IMR-90 (cell line): ENCODE data around the gene C16orf87. TPM values are rescaled to one million over a fixed set of nuclear protein-coding genes. Genes with fewer than 3 reads are reported as not detected.

Experiments used
- ATAC-seq: fragments of 200-7000 bp; cut with Tn5 transposase; 2 replicates; pipeline ENCODE4 v1.9.1; 2020; ENCODE audit warnings: low read depth, mild to moderate bottlenecking, moderate library complexity
- BruUV-seq: library from RNA; stranded (reverse); fragments of 400-500 nt; replicated peaks from 2 replicates; lab custom pipeline; 2021; lab: Mats Ljungman, UMichigan
- CTCF ChIA-PET: fragments of 300-600 bp; formaldehyde crosslinking; extraction: SDS; loops from one replicate; lab custom pipeline; 2021; ENCODE audit warnings: antibody characterized with exemption; lab: Yijun Ruan, JAX
- POLR2A ChIA-PET: fragments of 300-600 bp; sonication (Branson Sonifier 250); formaldehyde crosslinking; loops from one replicate; lab custom pipeline; 2022; ENCODE audit warnings: antibody characterized with exemption; ENCODE audit not compliant: unreplicated experiment; lab: Charles Lee
- DNase-seq: peaks from one replicate; pipeline ENCODE4 v3.0.0; 2013
- H2AFZ ChIP-seq: replicated peaks from 2 replicates; pipeline ENCODE3; 2013; ENCODE audit warnings: low read length, mild to moderate bottlenecking; ENCODE audit not compliant: poor library complexity
- H2AK5ac ChIP-seq: 2 replicates; pipeline ENCODE4 v1.6.1; 2013; ENCODE audit warnings: low read depth, low read length, inconsistent platforms
- H2AK9ac ChIP-seq: replicated peaks from 2 replicates; pipeline ENCODE3; 2013; ENCODE audit warnings: mild to moderate bottlenecking, low read depth, low read length, moderate library complexity; ENCODE audit not compliant: poor library complexity
- H2BK120ac ChIP-seq: 2 replicates; pipeline ENCODE4 v1.6.1; 2013; ENCODE audit warnings: low read depth, low read length, inconsistent platforms
- H2BK15ac ChIP-seq: 3 replicates; pipeline ENCODE4 v1.6.1; 2013; ENCODE audit warnings: low read depth, low read length, inconsistent platforms
- H2BK20ac ChIP-seq: 2 replicates; pipeline ENCODE4 v1.6.1; 2013; ENCODE audit warnings: low read depth, mild to moderate bottlenecking, inconsistent platforms, low read length, moderate library complexity
- H2BK5ac ChIP-seq: 2 replicates; pipeline ENCODE4 v1.6.1; 2013; ENCODE audit warnings: mild to moderate bottlenecking, low read depth, low read length, inconsistent platforms; ENCODE audit not compliant: poor library complexity, severe bottlenecking
- H3K14ac ChIP-seq: replicated peaks from 2 replicates; pipeline ENCODE4 v1.6.1; 2013; ENCODE audit warnings: low read depth, low read length, inconsistent platforms
- H3K18ac ChIP-seq: 2 replicates; pipeline ENCODE4 v1.6.1; 2013; ENCODE audit warnings: low read depth, low read length, control low read depth
- H3K23ac ChIP-seq: 2 replicates; pipeline ENCODE4 v1.6.1; 2013; ENCODE audit warnings: low read depth, low read length, inconsistent platforms
- H3K27ac ChIP-seq: 2 replicates; pipeline ENCODE4 v1.5.1; 2013; ENCODE audit warnings: mild to moderate bottlenecking, control low read depth, low read length; ENCODE audit not compliant: insufficient read depth
- H3K27me3 ChIP-seq: 2 replicates; pipeline ENCODE4 v1.6.1; 2013; ENCODE audit warnings: low read length; ENCODE audit not compliant: control insufficient read depth, insufficient read depth
- H3K36me3 ChIP-seq: 2 replicates; pipeline ENCODE4 v1.6.1; 2013; ENCODE audit warnings: low read length, mixed read lengths; ENCODE audit not compliant: control insufficient read depth, insufficient read depth
- H3K4ac ChIP-seq: 2 replicates; pipeline ENCODE4 v1.6.1; 2013; ENCODE audit warnings: low read depth, low read length, inconsistent platforms
- H3K4me1 ChIP-seq: 2 replicates; pipeline ENCODE4 v1.6.1; 2013; ENCODE audit warnings: low read length, mixed read lengths; ENCODE audit not compliant: control insufficient read depth, insufficient read depth
- H3K4me2 ChIP-seq: 2 replicates; pipeline ENCODE4 v1.6.1; 2013; ENCODE audit warnings: low read depth, mild to moderate bottlenecking, control low read depth, low read length, moderate library complexity
- H3K4me3 ChIP-seq: 2 replicates; pipeline ENCODE4 v1.5.1; 2013; ENCODE audit warnings: low read depth, mild to moderate bottlenecking, control low read depth, low read length, moderate library complexity; ENCODE audit not compliant: insufficient read depth
- H3K56ac ChIP-seq: 2 replicates; pipeline ENCODE4 v1.6.1; 2013; ENCODE audit warnings: low read length, inconsistent platforms; ENCODE audit not compliant: insufficient read depth; ENCODE audit errors: extremely low read depth
- H3K79me1 ChIP-seq, 2 experiments: 2 replicates each; pipeline ENCODE4 v1.6.1; 2013; ENCODE audit warnings: low read length in 2 of 2, inconsistent platforms in 1 of 2, low read depth in 1 of 2
- H3K9ac ChIP-seq: 2 replicates; pipeline ENCODE4 v1.6.1; 2013; ENCODE audit warnings: low read depth, low read length, control low read depth
- H3K9me1 ChIP-seq: 2 replicates; pipeline ENCODE4 v1.6.1; 2013; ENCODE audit warnings: low read length, inconsistent platforms; ENCODE audit not compliant: insufficient read depth
- H3K9me3 ChIP-seq: 2 replicates; pipeline ENCODE4 v1.6.1; 2013; ENCODE audit warnings: low read length; ENCODE audit not compliant: control insufficient read depth, insufficient read depth
- H4K20me1 ChIP-seq: 2 replicates; pipeline ENCODE4 v1.6.1; 2013; ENCODE audit warnings: low read length, inconsistent platforms; ENCODE audit not compliant: insufficient read depth
- H4K5ac ChIP-seq: 2 replicates; pipeline ENCODE4 v1.6.1; 2013; ENCODE audit warnings: mild to moderate bottlenecking, low read depth, low read length, control low read depth
- H4K8ac ChIP-seq, 2 experiments: 2 replicates each; pipeline ENCODE4 v1.6.1; 2013; ENCODE audit warnings: low read depth in 2 of 2, low read length in 2 of 2, control low read depth in 1 of 2, inconsistent platforms in 1 of 2
- H4K91ac ChIP-seq: 2 replicates; pipeline ENCODE4 v1.6.1; 2013; ENCODE audit warnings: low read depth, low read length, inconsistent platforms; ENCODE audit not compliant: insufficient read depth
- BHLHE40 ChIP-seq: fragments of 150-350 bp; IDR thresholded peaks from 2 replicates; pipeline ENCODE4 v1.6.1; 2016; ENCODE audit warnings: mild to moderate bottlenecking, low read depth, low read length
- CEBPB ChIP-seq: IDR thresholded peaks from 2 replicates; pipeline ENCODE4 v1.6.1; 2012; ENCODE audit warnings: low read depth, low read length, improper control_type of control experiment
- CHD1 ChIP-seq: IDR thresholded peaks from 2 replicates; pipeline ENCODE4 v1.6.1; 2012; ENCODE audit warnings: low read depth, low read length, improper control_type of control experiment
- FOS ChIP-seq: fragments of 150-350 bp; IDR thresholded peaks from 2 replicates; pipeline ENCODE4 v1.6.1; 2016; ENCODE audit warnings: low read depth, low read length
- MAFK ChIP-seq: IDR thresholded peaks from 2 replicates; pipeline ENCODE4 v1.6.1; 2012; ENCODE audit warnings: low read depth, low read length, improper control_type of control experiment
- NFE2L2 ChIP-seq: fragments of 150-350 bp; IDR thresholded peaks from 2 replicates; pipeline ENCODE4 v1.6.1; 2016; ENCODE audit warnings: low read depth, mild to moderate bottlenecking, low read length
- POLR2A ChIP-seq: IDR thresholded peaks from 2 replicates; pipeline ENCODE4 v1.6.1; 2012; ENCODE audit warnings: mild to moderate bottlenecking, low read depth, low read length
- RAD21 ChIP-seq: IDR thresholded peaks from 2 replicates; pipeline ENCODE4 v1.6.1; 2012; ENCODE audit warnings: low read length, improper control_type of control experiment
- RCOR1 ChIP-seq: IDR thresholded peaks from 2 replicates; pipeline ENCODE4 v1.6.1; 2012; ENCODE audit warnings: mild to moderate bottlenecking, low read length, improper control_type of control experiment; ENCODE audit not compliant: insufficient replicate concordance
- RFX5 ChIP-seq: IDR thresholded peaks from 2 replicates; pipeline ENCODE4 v1.8.0; 2012; ENCODE audit warnings: low read depth, mild to moderate bottlenecking, low read length, moderate library complexity
- SMC3 ChIP-seq: fragments of 150-350 bp; IDR thresholded peaks from 2 replicates; pipeline ENCODE4 v1.6.1; 2016; ENCODE audit warnings: low read depth, mild to moderate bottlenecking, antibody characterized with exemption, low read length, moderate library complexity
- WGBS, 2 experiments: methylation state at CpG; one replicate each; pipeline versions ENCODE4 v1.1.5 to v1.1.7; 2013; ENCODE audit warnings: missing lambda C conversion rate in 2 of 2; ENCODE audit not compliant: insufficient read length in 1 of 2; ENCODE audit errors: extremely low coverage in 2 of 2; 5-methylcytosine and 5-hydroxymethylcytosine counted together
- dilution Hi-C: fragments of 300-500 bp; cut with HindIII; formaldehyde crosslinking; loops from one replicate; pipeline ENCODE4 v1.14.3; 2018; ENCODE audit warnings: low sequenced_read_pairs; ENCODE audit not compliant: unreplicated experiment
- in situ Hi-C: fragments of 300-500 bp; cut with MboI; formaldehyde crosslinking; loops from 3 replicates; pipeline ENCODE4 v1.14.3; 2019; ENCODE audit warnings: low sequenced_read_pairs, inconsistent platforms, mixed read lengths
- intact Hi-C: fragments of 100-400 bp; cut with micrococcal nuclease; formaldehyde crosslinking; loops from 2 replicates; pipeline ENCODE4 v1.10.0; 2022
- polyA plus RNA-seq, 3 experiments: library from polyadenylated mRNA; depleted of rRNA; stranded (reverse); fragments of >200 nt; gene quantifications; 2 replicates each; pipeline ENCODE4 v1.2.3, GENCODE V29; 2012; ENCODE audit warnings: low replicate concordance in 1 of 3
- total RNA-seq: library from RNA; depleted of rRNA; stranded (reverse); fragments of >200 nt; gene quantifications from 2 replicates; pipeline ENCODE4 v1.2.3, GENCODE V29; 2012
- TF ChIP-seq, protein P1 (sequence below): fragments of 150-350 bp; IDR thresholded peaks from 2 replicates; pipeline ENCODE4 v1.6.1; 2017; ENCODE audit warnings: mild to moderate bottlenecking, antibody characterized with exemption, low read length, low read depth

C16orf87 gene
- total and polyA plus RNA-seq, 2 of the 4 experiments (the other 2 are of a cell fraction) = 6.3 to 8.1 TPM

DNA sequence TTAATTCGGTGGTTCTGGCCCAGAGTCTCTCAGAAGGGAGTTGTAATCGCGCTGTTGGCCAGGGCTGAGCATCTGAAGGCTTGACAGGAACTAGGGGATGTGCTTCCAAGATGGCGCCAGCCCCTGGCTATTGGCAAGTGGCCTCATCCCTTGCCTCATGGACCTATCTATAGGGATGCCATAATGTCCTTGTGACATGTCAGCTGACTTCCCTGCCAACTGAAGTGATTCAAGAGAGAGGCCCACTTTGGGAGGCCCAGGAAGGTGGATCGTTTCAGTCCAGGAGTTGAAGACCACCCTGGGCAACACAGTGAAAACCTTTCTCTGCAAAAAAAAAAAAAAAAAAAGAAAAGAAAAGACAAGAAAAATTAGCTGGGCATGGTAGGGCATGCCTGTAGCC lies 15.0 kb upstream of the C16orf87 start:
- TF ChIP-seq, protein P1, sequence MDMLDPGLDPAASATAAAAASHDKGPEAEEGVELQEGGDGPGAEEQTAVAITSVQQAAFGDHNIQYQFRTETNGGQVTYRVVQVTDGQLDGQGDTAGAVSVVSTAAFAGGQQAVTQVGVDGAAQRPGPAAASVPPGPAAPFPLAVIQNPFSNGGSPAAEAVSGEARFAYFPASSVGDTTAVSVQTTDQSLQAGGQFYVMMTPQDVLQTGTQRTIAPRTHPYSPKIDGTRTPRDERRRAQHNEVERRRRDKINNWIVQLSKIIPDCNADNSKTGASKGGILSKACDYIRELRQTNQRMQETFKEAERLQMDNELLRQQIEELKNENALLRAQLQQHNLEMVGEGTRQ = no peak
- TF ChIP-seq NFE2L2 (no peak), RFX5 (no peak), RAD21 (no peak), MAFK (no peak), CEBPB (no peak), RCOR1 (no peak), SMC3 (no peak), POLR2A (no peak), BHLHE40 (no peak), CHD1 (no peak), FOS (no peak)
- no TSS peak for BruUV-seq
- no CpG with 5 or more reads among the region's 5 CpGs for WGBS, 2 experiments
- Histone ChIP-seq H3K14ac (no peak overlapping the region), H3K4me2 (no peak overlapping the region), H4K91ac (no peak overlapping the region), H3K9ac (no peak overlapping the region), H3K9me3 (peaks cover 4% of the 10 kb centered on the region; the same call in 1 of the 2 replicates), H4K20me1 (no peaks in the 10 kb centered on the region), H3K9me1 (no peaks in the 10 kb centered on the region), H2BK15ac (no peak overlapping the region; the same call in 2 of the 3 replicates), H3K56ac (no peak overlapping the region), H2BK120ac (no peak overlapping the region), H4K5ac (no peak overlapping the region), H2BK5ac (no peak overlapping the region), H2AK9ac (no peak overlapping the region), H3K79me1 (no peaks in the 10 kb centered on the region), H3K23ac (no peak overlapping the region), H2AFZ (no peak overlapping the region), H3K18ac (peak overlapping the region; percentile 58; the same call in 1 of the 2 replicates), H2BK20ac (no peak overlapping the region), H3K4me1 (peaks cover 2% of the 10 kb centered on the region; the same call in 1 of the 2 replicates), H3K27me3 (peaks cover 2% of the 10 kb centered on the region; the same call in 1 of the 2 replicates), H3K4me3 (no peak overlapping the region), H3K27ac (no peak overlapping the region), H3K4ac (no peak overlapping the region), H3K36me3 (no peaks in the 10 kb centered on the region), H2AK5ac (no peak overlapping the region), H4K8ac (no peak overlapping the region)
- ATAC-seq = no peak
- in situ Hi-C loops (no loop called here), dilution Hi-C loops (no loop called here), intact Hi-C loops (no loop called here)
- DNase-seq = no peak
- POLR2A ChIA-PET = interaction anchor here (0.6 kb wide), 1 partner anchor 39 kb away, joined by 6 read pairs; no protein-coding TSS in a partner anchor
- CTCF ChIA-PET = interaction anchor here (0.6 to 2.2 kb wide), 3 partner anchors 8 to 172 kb away, joined by 3 to 8 read pairs (median 4); no protein-coding TSS in a partner anchor
